NCI-H1930 (cell line): ENCODE results near the gene SLC6A19.
"Not testable (repeated sequence)": the region's sequence is repeated elsewhere in the genome, so short reads cannot be mapped to it uniquely, and the experiment has no call there.

Source experiments
- DNase-seq, 2 experiments: peaks; one replicate each; lab custom pipeline; 2025; lab: John Stamatoyannopoulos, UW

The SLC6A19 gene

DNA sequence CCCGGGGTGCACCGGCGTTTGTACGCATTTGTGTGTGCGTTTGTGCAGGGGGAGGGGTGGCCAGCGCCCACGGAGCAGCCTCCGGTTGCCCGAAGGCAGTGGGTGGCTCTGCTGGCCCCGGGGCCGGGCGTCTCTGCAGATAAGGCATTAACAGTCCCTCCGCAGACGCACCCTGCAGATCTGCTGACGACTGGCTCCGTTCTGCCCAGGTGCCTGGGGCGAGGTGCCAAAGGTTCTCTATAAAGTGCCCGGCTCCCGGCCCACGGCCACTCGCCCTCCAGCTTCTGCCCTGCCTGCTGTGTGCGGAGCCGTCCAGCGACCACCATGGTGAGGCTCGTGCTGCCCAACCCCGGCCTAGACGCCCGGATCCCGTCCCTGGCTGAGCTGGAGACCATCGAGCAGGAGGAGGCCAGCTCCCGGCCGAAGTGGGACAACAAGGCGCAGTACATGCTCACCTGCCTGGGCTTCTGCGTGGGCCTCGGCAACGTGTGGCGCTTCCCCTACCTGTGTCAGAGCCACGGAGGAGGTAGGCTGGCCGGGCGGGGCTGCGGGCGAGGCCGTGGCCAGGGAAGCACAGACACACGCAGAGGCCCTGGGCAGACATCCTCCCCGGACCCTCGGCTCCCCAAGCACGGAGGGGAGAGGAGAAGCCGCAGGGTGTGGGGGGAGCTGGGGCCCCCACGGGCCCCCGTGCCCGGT is at the start of gene SLC6A19:
SLC6A19 (plus strand) TSS at position 269 of the 699 bp plus-strand sequence; CDS start at position 325, 56 bp downstream.
- DNase-seq = no peak

DNA sequence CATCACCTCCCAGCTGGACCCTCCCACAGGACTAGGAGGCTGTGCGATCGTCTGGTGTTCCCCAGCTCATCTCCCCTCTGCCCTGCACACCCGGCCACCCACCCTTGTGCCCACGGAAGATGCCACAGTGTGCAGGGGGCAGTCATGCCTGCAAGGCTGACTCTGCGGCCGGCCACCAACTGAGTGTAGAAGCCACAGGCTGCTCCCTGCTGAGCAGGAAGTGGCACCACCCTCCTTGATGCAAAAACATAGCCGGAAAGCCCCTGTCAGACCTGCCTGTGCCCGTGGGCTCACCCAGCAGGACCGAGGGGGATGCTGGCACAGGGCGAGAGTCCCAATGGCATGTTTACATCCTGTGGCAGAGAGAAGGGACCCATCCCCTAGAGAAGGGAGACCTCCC is 49.2 kb upstream of the SLC6A19 start:
- DNase-seq = no peak

- no peak for DNase-seq
Observed at GRCh38 chr5:1152771-1153282, 48.6 kb upstream of the SLC6A19 start.

DNA sequence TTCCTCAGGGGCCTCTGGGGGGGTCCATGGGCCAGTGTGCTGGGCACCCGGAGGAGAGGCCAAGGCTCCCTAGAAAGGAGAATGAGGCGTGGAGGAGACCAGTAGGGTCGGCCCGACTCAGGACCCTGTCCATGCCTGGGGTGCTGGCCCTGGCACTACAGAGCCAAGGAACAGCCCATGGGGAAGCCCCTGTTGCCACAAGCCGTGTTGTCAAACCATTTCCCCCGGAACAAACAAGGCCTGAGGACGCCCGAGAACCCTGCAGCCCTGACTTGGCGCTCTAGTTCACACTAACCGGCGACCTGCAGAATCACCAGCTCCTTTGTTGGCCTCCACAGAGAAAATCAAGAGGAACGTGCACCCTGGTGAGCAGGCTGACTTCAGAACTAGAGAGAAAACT is 48.0 kb upstream of the SLC6A19 start:
- no peak for DNase-seq

- DNase-seq = no peak
Observed at GRCh38 chr5:1155191-1156032, 46.0 kb upstream of the SLC6A19 start.

DNA sequence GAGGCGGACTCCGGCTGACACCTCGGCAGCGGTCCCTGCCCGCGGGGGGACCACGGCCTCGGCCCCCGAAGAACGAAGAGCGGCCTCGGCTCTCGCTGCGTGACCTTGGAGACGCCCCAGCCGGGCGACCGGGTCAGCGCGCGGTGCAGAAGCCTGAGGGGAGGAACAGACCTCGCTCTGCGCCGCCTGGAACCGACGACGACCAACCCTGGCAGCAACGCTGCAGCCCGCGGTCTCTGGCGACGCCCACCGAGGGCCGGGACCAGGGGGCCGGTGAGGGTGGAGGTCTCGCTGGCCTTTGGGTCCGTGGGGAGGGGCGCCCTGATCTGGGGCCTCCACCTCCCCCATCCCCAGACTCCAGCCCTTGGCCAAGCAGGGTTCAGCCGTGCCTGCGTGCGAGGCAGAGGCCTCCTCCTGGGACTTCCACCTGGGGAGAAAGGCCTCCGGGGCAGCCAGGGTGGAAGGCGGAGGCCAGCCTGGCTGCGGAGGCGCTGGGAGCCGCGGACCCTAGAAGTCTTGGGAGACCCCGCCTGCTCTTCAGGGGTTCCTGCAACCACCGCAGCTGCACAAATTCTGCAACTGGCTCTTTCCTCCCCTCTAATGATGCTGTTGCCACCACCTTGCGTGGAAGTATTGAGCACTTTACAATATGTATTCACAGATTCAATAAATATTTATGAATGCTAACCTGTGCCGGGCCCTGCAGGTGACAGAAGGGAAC is 45.2 kb upstream of the SLC6A19 start:
- no peak for DNase-seq

DNA sequence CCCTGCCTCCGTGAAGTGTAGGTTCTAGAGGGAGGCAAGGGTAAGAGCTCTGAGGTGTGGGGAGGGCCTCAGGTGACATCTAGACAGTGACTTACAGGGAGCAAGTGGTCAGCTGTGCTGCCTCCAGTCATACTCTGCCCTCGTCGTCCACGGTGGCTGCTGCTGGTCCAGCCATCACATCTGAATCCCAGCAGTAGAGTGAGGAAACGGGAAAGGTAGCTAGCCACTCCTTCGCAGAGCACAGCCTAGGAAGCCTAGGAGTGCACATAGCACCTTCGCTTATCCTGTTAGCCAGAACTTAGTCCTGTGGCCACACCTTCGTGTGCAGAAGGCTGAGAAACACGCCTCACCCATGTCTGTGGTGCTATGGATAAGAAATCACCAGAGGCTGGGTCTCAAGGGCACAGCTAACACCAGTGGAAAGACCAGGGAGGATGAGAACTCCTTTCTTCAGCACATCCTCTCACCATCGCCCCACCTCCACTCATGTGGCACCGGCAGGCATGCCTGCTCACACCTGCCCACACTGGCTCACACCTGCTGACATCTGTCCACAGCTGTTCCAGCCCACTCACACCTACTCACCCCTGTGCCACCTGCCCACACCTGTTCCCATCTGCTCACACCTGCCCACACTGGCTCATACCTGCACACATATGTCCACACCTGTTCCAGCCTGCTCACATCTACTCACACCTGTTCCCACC is 44.5 kb upstream of the SLC6A19 start:
- no peak for DNase-seq

DNA sequence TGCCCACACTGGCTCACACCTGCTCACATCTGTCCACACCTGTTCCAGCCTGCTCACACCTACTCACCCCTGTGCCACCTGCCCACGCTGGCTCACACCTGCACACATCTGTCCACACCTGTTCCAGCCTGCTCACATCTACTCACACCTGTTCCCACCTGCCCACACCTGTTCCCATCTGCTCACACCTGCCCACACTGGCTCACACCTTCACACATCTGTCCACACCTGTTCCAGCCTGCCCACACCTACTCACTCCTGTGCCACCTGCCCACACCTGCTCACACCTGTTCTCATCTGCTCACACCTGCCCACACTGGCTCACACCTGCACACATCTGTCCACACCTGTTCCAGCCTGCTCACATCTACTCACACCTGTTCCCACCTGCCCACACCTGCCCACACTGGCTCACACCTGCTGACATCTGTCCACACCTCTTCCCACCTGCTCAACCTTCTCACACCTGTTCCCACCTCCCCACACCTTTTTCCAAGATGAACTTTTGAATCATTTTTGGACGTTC is 43.9 kb upstream of the SLC6A19 start:
- DNase-seq = not testable (repeated sequence)

- DNase-seq = no peak
Observed at GRCh38 chr5:1158647-1159340, 42.6 kb upstream of the SLC6A19 start.

GRCh38 chr5:1159341-1159675 is 42.1 kb upstream of the SLC6A19 start:
- DNase-seq = no peak

- DNase-seq = no peak
Observed at GRCh38 chr5:1159774-1160406, 41.5 kb upstream of the SLC6A19 start.

DNA sequence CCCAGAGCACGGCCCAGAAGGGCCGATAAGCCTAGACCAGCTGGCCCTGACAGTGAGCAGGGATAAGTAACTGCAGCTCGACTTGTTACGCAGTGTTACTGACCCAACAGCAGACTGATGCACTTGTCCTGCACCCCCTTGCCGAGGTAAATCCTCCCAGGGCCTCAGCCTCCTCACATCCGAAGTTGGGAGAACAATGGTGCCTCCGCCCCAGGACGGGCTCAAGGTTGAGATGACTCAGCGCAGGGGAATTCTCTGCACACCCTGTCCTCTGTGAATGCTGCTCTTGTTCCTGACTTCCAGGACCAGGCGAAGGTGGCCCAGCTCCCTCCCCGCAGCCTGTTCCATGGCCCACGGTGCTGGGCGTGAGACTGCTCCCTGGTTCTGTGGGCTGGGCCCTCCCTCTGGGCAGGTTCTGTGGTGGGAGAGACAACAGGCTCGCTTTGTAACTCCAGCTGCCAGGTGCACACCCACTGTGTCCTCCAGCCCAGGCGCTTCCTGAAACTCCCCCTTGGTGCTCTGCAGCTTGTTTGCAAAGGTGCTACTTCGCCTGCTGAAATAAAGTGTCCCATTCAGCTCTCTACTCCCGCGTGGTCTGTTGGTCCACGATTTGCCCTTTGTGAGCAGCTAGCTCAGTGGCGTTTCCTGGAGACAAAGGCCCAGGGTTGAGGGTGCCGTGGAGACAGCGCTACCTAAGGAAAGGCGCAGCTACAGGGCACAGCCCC is 40.1 kb upstream of the SLC6A19 start:
- DNase-seq = no peak

- DNase-seq = no peak
Observed at GRCh38 chr5:1161833-1162229, 39.6 kb upstream of the SLC6A19 start.

- no peak for DNase-seq
Observed at GRCh38 chr5:1162276-1162675, 39.1 kb upstream of the SLC6A19 start.

GRCh38 chr5:1162751-1163150 is 38.6 kb upstream of the SLC6A19 start:
- DNase-seq = no peak

DNA sequence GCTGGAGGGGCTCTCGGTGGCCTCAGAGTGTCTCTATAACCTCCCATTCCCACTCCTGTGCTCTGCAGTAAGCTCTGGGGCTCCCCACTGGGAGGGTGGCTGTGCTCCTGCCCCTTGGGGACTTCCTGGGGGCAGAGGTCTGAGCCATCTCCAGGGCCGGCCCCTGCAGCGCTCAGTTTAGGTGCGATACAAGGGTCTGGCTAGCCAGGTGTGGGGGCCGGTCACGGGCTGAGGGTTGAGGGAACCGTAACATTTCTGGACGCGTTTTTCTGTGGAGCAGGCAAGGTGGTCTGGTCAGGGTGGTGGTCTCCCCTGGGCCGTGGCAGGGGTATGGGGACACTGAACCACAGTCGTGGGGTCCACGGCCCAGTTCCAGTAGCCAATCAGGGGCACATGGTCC is 38.0 kb upstream of the SLC6A19 start:
- no peak for DNase-seq

DNA sequence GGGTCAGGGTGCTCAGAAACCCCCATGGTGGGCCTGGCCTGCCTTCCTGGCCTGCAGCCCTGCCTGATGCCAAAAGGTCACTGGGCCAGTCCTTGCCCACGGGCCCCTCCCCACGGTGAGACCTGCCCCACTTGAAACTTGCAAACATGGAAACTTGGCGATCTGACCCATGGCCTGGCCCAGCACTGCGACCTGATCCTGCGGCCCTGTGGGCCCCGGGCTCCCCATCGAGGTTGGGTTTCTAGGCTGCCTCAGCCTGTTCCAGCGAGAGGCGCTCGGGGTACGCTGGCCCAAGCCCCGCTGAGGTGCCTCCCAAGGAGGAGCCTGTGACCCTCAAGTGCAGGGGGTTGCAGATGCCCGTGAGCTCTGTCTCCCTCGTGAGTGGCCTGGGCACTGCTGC is 37.5 kb upstream of the SLC6A19 start:
- DNase-seq = no peak

DNA sequence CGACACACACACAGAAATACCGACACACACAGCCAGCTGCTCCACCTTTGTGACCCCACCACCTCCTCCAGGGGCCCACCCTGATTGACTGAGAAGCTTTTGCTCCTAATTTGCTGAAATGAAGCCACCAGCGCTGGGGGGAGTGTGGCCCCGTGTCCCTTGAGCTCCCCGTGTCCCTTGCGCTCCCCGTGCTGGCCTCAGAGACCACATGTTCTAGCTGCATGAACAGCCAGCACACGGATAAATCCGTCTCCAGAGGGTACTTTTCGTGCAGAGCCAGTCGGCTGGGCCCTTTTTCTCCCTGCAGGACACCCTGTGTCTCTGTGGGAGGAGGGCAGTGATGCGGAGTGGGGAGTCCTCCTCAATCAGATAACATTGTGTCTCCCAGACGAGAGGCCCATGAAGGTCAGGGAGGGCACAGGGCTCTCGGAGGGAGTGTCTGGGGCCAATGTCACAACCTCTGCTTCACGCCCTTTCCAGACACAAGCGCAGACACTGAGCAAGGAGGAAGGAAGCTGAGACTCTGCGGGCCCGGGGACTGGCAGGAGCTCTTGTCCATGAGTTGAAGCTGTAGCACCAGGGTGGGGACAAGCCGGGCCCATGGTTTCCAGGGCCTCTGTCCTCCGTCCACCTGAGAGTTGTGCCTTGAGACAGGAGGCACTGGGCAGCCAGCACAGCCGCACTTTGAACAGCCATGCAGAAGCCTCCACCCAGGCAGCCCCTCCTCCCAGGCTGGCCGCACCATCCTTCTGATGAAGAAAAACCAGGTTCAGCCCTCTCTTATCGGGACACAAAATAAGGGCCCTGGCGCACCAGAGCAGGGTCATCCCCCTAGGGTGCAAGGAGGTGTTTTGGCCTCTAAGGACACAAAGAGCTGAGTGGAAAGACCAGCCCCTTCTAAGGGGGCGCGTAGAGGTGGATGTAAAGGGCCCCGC is 36.4 kb upstream of the SLC6A19 start:
- no peak for DNase-seq

- no peak for DNase-seq
Observed at GRCh38 chr5:1165864-1166263, 35.5 kb upstream of the SLC6A19 start.
